GM04504 (cell line): ENCODE data around the gene RAD50.
"Not testable (repeated sequence)": the region's sequence is repeated elsewhere in the genome, so short reads cannot be mapped to it uniquely, and the experiment has no call there.

Experiments used
- DNase-seq: peaks from one replicate; pipeline ENCODE4 v3.0.0-alpha.2; 2012; ENCODE audit warnings: low read depth

RAD50 gene

GRCh38 chr5:132557478-132558172 lies 848 bp downstream of the RAD50 start:
- DNase-seq = no peak

DNA sequence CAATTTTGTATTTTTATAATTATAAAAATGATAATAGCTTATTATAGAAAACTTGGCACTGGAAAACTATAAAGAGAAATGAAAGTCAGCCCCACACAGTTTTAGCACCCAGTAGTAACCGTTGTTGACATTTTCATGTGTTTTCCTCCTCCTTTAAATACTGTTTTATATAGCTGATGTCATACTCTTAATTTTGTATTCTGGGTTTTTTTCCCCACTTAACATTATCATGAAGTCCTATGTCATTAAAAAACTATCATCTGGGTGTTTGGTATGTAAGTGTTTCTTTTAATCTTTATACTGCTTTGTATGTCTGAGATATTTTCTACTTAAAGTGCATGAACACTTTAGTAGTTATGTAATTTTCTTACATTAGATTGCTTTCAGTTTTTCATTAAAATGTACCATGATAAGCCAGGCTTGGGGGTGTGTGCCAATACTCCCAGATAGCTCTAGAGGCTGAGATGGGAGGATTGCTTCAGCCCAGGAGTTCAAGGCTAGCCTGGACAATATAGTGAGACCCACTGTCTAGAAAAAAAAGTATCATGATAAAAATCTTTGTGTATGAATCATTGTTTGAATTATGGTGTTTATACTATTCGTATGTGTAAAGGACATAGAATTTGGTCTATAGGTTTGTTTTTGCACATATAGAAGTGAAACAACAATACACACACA lies 2.7 kb downstream of the RAD50 start:
- DNase-seq = no peak

DNA sequence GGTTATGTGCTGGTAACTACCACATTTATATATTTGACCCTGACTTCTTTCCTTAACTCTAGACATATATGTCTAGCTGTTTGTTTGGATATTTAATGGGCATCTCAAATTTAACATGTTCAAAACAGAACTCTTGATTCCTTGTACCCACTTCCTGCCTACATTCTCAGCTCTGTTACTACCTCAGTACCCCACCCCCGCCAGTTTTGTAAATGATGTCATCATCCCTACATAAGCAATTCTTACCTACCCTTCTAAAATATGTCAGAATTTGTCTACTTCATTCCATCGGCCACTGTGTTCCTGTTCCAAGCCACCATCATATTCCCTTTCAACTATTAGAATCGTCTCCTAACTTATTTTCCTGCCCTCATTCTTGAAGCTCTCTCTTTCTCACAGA lies 4.8 kb downstream of the RAD50 start:
- DNase-seq = no peak

GRCh38 chr5:132564555-132564954 lies 7.8 kb downstream of the RAD50 start:
- DNase-seq = not testable (repeated sequence)

DNA sequence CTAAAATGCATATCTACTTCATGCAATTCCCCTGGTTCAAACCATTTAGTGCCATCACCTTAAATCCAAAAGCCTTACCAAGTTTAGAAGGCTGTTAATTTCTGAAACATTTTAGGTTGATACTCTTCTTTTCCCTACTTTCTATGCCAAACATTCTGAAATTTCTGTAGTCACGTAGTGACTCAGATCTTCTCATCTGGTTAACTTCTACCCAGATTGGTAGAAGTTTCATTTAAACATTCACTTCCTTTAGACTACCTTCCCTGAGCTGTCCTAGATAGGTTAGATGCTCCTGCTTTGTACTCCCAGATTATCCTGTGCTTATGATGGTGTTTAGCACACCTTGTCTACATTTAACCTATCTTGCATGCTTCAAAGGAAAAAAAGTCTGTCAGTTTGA lies 9.9 kb downstream of the RAD50 start:
- no peak for DNase-seq

DNA sequence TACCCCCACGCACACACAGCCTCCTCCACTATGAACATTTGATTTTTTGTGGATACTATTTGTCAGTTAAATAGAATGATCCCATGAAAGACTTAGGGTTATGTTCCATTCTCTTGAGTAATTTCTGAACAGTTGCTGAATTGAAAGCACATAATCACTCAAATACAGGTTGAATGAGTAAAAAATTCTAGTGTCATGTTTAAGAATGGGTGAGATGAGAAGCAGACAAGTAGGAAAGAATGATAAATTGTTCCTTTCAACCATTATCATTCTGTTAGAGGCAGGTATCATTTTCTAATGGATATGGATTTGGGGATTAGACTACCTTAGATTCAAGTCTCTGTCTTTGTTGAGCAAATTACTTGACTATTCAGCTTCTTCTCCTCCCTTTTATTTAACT lies 19.3 kb downstream of the RAD50 start:
- DNase-seq = no peak

- DNase-seq = not testable (repeated sequence)
Measured at GRCh38 chr5:132584560-132584959, 27.8 kb downstream of the RAD50 start.

- DNase-seq = no peak
Measured at GRCh38 chr5:132586063-132586462, 29.3 kb downstream of the RAD50 start.

DNA sequence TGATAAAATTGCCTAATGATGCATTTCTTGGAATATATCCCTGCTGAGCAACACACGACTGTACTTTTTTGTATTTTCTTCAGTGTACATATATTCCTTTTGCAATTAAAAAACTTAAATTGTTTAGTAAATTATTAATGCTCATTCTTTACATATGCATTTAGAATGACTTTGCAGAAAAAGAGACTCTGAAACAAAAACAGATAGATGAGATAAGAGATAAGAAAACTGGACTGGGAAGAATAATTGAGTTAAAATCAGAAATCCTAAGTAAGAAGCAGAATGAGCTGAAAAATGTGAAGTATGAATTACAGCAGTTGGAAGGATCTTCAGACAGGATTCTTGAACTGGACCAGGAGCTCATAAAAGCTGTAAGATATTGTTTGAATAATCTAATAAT lies 32.7 kb downstream of the RAD50 start:
- no peak for DNase-seq

- DNase-seq = no peak
Measured at GRCh38 chr5:132591145-132591544, 34.4 kb downstream of the RAD50 start.

DNA sequence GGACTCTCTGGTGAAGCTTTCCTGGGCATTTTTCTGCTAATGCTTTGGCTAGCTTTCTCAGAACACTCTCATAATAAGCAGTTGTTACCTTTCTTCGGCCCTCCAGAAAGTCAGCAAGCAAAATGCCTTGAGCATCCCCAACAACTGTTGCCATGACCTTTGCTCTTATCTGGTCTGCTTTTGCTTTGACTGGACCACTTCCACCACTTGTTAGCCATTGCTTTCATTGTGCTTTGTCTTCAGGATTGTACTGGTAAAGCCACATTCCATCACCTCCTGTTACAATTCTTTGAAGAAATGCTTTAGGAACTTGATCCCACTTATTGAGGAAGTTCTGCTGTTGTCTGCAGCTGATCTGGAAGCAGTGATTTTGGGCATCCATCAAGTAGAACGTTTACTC lies 35.7 kb downstream of the RAD50 start:
- no peak for DNase-seq

GRCh38 chr5:132594170-132594569 lies 37.4 kb downstream of the RAD50 start:
- no peak for DNase-seq

GRCh38 chr5:132595624-132596023 lies 38.8 kb downstream of the RAD50 start:
- no peak for DNase-seq

- DNase-seq = no peak
Measured at GRCh38 chr5:132601071-132601728, 44.4 kb downstream of the RAD50 start.

DNA sequence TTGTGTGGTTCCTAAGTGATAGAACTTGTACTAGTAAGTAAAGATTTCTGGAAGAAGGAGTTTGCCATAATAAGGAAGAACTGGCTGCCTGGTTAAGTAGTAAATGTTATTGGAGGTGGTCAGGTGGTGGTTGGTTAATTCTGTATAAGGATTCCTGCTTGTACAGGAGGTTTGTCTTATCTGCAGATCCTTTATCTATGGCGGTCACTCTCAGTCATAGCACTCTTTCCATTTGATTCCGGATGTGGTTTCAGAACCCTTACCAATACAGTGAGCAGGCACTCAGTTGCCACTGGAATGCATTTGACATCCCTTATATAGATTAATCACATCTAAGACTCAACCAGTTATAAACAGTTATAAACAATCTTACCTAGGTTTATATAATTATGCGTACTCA lies 50.3 kb downstream of the RAD50 start:
- DNase-seq = no peak

DNA sequence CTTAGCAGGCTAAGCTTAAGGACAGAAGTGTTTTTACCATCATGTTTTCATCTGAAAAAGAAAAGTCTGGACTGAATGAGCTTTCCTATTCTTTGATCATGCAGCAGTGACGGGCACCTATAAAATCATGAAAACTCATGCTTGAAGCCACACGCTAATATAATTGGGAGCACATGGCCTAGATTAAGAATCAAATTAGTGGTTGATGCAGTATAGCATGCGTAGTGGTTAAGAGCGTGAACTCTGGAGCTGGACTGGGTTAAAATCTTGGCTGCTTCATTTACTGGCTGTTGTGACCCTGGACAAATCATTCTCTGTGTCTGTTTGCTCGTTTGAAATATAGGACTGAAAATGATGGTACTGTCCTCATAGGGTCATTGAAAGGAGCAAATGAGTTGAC lies 51.3 kb downstream of the RAD50 start:
- DNase-seq = no peak

- DNase-seq = no peak
Measured at GRCh38 chr5:132611965-132612364, 55.2 kb downstream of the RAD50 start.

- DNase-seq = no peak
Measured at GRCh38 chr5:132612846-132613245, 56.1 kb downstream of the RAD50 start.

GRCh38 chr5:132621699-132622098 lies 64.9 kb downstream of the RAD50 start:
- DNase-seq = no peak

GRCh38 chr5:132622608-132623007 lies 65.8 kb downstream of the RAD50 start:
- DNase-seq = no peak

- no peak for DNase-seq
Measured at GRCh38 chr5:132627470-132627869, 70.7 kb downstream of the RAD50 start.

GRCh38 chr5:132628814-132629213 lies 72.0 kb downstream of the RAD50 start:
- DNase-seq = no peak

GRCh38 chr5:132629230-132629944 lies 72.6 kb downstream of the RAD50 start:
- no peak for DNase-seq
